ENCODE data around the gene TMEM218. TPM values are rescaled to one million over a fixed set of nuclear protein-coding genes. Genes with fewer than 3 reads are reported as not detected.

Gene TMEM218
- total and polyA plus RNA-seq, 9 donors = 22.3 to 27.1 (median 26.3) TPM

GRCh38 chr11:125148743-125149142, 37.3 kb upstream of the TMEM218 start:
- Histone ChIP-seq H3K27me3 (ENCODE audit: control insufficient read depth, insufficient read depth, low read length) (no peaks in the 10 kb centered on the region), H3K4me1 (ENCODE audit: control insufficient read depth, insufficient read depth, low read length) (peaks cover 9% of the 10 kb centered on the region), H3K9me3 (replicated peaks; ENCODE audit: control insufficient read depth, low read depth, low read length) (no peaks in the 10 kb centered on the region), H3K27ac (ENCODE audit: low read length) (no peak overlapping the region), H3K4me3 (ENCODE audit: low read length) (no peak overlapping the region), H3K36me3 (ENCODE audit: control insufficient read depth, insufficient read depth, low read length) (no peaks in the 10 kb centered on the region)
- DNase-seq = no peak
- WGBS (ENCODE audit: insufficient coverage) = 84% methylated on average over 5 of the region's 5 CpGs

DNA sequence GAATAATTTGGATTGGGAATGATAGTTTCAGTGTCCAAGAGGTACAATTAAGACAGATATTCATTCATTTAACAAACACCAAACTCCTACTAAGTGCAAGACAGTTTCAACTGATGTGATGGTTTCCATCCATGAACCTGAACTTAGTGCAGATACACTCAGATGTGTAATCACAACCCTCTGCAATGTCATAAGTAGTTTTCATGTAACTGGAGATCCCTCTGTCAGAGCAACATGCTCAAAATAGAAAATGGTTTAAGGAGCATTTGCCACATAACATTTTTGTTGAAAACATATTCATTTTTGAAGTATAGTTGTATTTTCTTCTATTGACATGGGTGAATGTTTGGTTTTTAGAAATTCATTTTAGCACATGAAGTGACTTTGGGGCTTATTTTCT, 36.6 kb upstream of the TMEM218 start:
- no peak for DNase-seq
- Histone ChIP-seq H3K27ac (ENCODE audit: low read length) (no peak overlapping the region), H3K9me3 (replicated peaks; ENCODE audit: control insufficient read depth, low read depth, low read length) (no peaks in the 10 kb centered on the region), H3K27me3 (ENCODE audit: control insufficient read depth, insufficient read depth, low read length) (no peaks in the 10 kb centered on the region), H3K4me1 (ENCODE audit: control insufficient read depth, insufficient read depth, low read length) (peaks cover 9% of the 10 kb centered on the region), H3K4me3 (ENCODE audit: low read length) (no peak overlapping the region), H3K36me3 (ENCODE audit: control insufficient read depth, insufficient read depth, low read length) (no peaks in the 10 kb centered on the region)

DNA sequence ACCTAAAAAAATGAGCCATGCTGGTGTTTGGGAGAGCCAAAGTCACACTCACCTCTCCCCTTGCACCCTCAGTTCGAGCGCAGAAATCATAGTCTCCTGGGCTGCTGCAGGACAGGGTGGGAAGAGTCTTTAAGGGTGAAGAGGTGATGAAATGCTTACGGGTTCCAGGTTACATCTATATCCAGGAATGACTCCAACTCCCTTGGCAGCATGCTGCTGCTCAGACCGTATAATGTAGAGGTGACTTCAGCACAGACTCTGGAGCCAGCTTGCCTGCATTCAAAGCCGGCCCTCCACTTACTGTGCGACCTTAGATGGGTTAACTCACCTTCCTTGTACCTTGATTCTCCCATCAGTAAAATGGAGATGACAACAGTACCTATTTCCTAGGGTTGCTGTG, 35.9 kb upstream of the TMEM218 start:
- H3K36me3 ChIP-seq (ENCODE audit: control insufficient read depth, insufficient read depth, low read length) = no peaks in the 10 kb centered on the region
- peaks cover 9% of the 10 kb centered on the region for H3K4me1 ChIP-seq (ENCODE audit: control insufficient read depth, insufficient read depth, low read length)
- H3K27ac ChIP-seq (ENCODE audit: low read length) = no peak overlapping the region
- H3K4me3 ChIP-seq (ENCODE audit: low read length) = no peak overlapping the region
- H3K9me3 ChIP-seq (replicated peaks; ENCODE audit: control insufficient read depth, low read depth, low read length) = no peaks in the 10 kb centered on the region
- no peaks in the 10 kb centered on the region for H3K27me3 ChIP-seq (ENCODE audit: control insufficient read depth, insufficient read depth, low read length)
- peak; percentile 38 for DNase-seq
- WGBS (ENCODE audit: insufficient coverage) = 20% methylated on average over 1 of the region's 6 CpGs

DNA sequence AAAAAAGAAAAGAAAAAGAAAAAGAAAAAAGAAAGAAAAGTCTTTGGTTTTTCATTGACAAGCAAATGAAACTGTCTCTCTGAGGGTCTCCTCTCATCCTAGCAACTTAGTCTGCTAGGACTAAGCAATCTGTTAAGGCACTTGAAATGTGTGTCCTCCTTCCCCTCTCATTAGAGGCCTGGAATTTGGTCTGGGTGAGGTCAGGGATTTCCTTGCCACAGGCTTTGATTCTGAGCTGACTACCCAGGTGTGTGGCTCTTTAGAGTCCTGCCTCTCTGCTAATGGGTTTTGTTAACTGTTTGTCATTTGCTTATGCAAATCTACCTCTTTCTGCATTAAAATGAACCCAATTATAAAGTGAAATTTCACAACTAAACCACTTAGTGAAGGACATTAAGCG, 34.8 kb upstream of the TMEM218 start:
- WGBS (ENCODE audit: insufficient coverage) = no CpG with 5 or more reads among the region's 1 CpG
- no peak for DNase-seq
- Histone ChIP-seq H3K4me3 (ENCODE audit: low read length) (no peak overlapping the region), H3K36me3 (ENCODE audit: control insufficient read depth, insufficient read depth, low read length) (no peaks in the 10 kb centered on the region), H3K4me1 (ENCODE audit: control insufficient read depth, insufficient read depth, low read length) (peaks cover 11% of the 10 kb centered on the region), H3K27me3 (ENCODE audit: control insufficient read depth, insufficient read depth, low read length) (no peaks in the 10 kb centered on the region), H3K9me3 (replicated peaks; ENCODE audit: control insufficient read depth, low read depth, low read length) (no peaks in the 10 kb centered on the region), H3K27ac (ENCODE audit: low read length) (no peak overlapping the region)

DNA sequence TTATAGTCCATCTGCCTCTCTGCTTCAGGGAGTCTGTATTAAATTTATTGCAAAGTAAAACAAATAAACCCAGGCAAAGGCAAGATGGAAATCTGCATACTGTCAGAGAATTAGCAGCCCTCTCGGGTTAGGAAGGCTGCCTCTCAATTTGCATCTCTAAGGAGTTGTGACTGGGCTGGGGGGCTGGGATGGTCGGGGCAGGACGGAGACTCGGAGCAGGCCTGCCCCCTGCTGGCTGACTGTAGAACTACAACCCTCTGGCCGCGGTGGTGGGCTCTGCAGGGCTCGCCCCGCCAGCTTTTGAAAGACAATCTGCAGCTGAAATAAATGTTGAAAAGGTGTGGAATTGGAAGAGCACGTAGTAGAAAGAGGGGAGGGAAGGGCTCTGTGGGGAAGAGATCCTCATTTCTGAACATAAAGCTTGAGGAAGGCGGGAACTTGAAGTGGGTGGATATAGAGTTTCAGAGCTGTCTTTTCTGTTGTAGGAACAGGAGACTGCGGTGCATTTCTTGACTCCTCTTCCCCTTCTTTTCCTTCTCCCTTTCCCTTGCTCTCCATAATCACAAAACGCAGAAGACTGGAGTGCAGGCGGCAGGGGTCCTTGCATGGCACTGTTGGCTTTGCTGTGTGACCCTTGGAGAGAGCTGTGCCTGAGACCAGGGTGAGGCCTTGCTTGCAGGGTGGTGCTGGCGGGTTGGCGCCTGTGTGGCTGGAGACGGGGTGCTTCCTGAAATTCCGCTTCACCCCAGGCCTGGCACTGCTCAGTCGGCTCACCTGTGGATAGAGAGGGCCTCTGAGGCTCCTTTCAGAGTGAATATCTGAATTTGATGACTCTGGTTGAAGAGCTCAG, 30.5 kb upstream of the TMEM218 start:
- H3K4me1 ChIP-seq (ENCODE audit: control insufficient read depth, insufficient read depth, low read length) = peaks cover 16% of the 10 kb centered on the region
- peak; percentile 37 for DNase-seq
- peaks cover 3% of the 10 kb centered on the region for H3K27me3 ChIP-seq (ENCODE audit: control insufficient read depth, insufficient read depth, low read length)
- no peaks in the 10 kb centered on the region for H3K9me3 ChIP-seq (replicated peaks; ENCODE audit: control insufficient read depth, low read depth, low read length)
- 31% methylated on average over 14 of the region's 18 CpGs for WGBS (ENCODE audit: insufficient coverage)
- no peaks in the 10 kb centered on the region for H3K36me3 ChIP-seq (ENCODE audit: control insufficient read depth, insufficient read depth, low read length)
- no peak overlapping the region for H3K4me3 ChIP-seq (ENCODE audit: low read length)
- H3K27ac ChIP-seq (ENCODE audit: low read length) = no peak overlapping the region

DNA sequence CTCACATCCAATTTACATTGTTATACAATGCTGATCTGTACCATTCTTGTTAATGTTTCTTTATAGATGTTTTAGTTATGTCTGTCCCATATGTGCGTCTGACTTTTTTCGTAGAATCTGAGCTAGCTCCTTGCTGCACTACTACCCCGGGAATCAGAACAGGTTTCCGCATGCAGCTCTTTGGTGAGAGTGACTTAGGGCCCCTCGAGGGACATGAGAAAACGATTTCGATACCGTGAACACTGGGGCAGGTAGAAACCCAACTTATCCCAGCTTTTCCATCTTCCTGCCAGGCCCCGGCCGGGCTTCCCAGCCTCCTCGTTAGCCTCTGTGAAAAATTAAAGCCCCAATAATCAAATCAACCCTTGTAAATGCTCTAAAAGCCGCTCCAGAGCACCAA, 29.8 kb upstream of the TMEM218 start:
- Histone ChIP-seq H3K4me1 (ENCODE audit: control insufficient read depth, insufficient read depth, low read length) (peaks cover 16% of the 10 kb centered on the region), H3K36me3 (ENCODE audit: control insufficient read depth, insufficient read depth, low read length) (no peaks in the 10 kb centered on the region), H3K4me3 (ENCODE audit: low read length) (no peak overlapping the region), H3K27me3 (ENCODE audit: control insufficient read depth, insufficient read depth, low read length) (peaks cover 3% of the 10 kb centered on the region), H3K27ac (ENCODE audit: low read length) (no peak overlapping the region), H3K9me3 (replicated peaks; ENCODE audit: control insufficient read depth, low read depth, low read length) (no peaks in the 10 kb centered on the region)
- no peak for DNase-seq
- WGBS (ENCODE audit: insufficient coverage) = 26% methylated on average over 7 of the region's 12 CpGs

GRCh38 chr11:125140233-125140632, 28.8 kb upstream of the TMEM218 start:
- Histone ChIP-seq H3K9me3 (replicated peaks; ENCODE audit: control insufficient read depth, low read depth, low read length) (no peaks in the 10 kb centered on the region), H3K27ac (ENCODE audit: low read length) (no peak overlapping the region), H3K4me1 (ENCODE audit: control insufficient read depth, insufficient read depth, low read length) (peaks cover 16% of the 10 kb centered on the region), H3K27me3 (ENCODE audit: control insufficient read depth, insufficient read depth, low read length) (peaks cover 3% of the 10 kb centered on the region), H3K4me3 (ENCODE audit: low read length) (no peak overlapping the region), H3K36me3 (ENCODE audit: control insufficient read depth, insufficient read depth, low read length) (no peaks in the 10 kb centered on the region)
- WGBS (ENCODE audit: insufficient coverage) = 16% methylated on average over 5 of the region's 8 CpGs
- DNase-seq = peak; percentile 41

DNA sequence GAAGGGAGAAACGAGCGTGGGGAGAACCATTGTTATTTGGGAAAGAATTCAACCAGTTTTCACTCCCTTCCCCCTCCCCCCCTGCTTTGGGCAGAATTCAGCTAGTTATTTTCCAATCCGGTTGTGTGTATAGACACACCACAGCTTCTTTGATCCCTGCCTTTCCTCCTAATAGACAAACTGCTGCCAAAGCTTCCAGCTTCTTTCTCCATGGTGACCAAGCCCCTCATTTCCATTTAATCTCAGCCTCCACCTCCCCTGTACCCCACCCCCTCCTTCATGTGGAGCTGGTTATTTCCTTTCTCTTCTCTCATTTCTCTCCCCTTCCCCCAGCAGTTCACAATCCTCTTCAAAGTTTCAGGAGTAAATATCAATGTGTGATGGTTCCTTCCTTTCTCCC, 28.4 kb upstream of the TMEM218 start:
- Histone ChIP-seq H3K4me3 (ENCODE audit: low read length) (no peak overlapping the region), H3K4me1 (ENCODE audit: control insufficient read depth, insufficient read depth, low read length) (peaks cover 16% of the 10 kb centered on the region), H3K36me3 (ENCODE audit: control insufficient read depth, insufficient read depth, low read length) (no peaks in the 10 kb centered on the region), H3K27me3 (ENCODE audit: control insufficient read depth, insufficient read depth, low read length) (peaks cover 3% of the 10 kb centered on the region), H3K9me3 (replicated peaks; ENCODE audit: control insufficient read depth, low read depth, low read length) (no peaks in the 10 kb centered on the region), H3K27ac (ENCODE audit: low read length) (no peak overlapping the region)
- WGBS (ENCODE audit: insufficient coverage) = 10% methylated on average over 1 of the region's 3 CpGs
- no peak for DNase-seq

GRCh38 chr11:125138966-125139365, 27.5 kb upstream of the TMEM218 start:
- no peaks in the 10 kb centered on the region for H3K36me3 ChIP-seq (ENCODE audit: control insufficient read depth, insufficient read depth, low read length)
- peaks cover 16% of the 10 kb centered on the region for H3K4me1 ChIP-seq (ENCODE audit: control insufficient read depth, insufficient read depth, low read length)
- WGBS (ENCODE audit: insufficient coverage) = no CpG with 5 or more reads among the region's 8 CpGs
- no peak for DNase-seq
- H3K4me3 ChIP-seq (ENCODE audit: low read length) = no peak overlapping the region
- peaks cover 3% of the 10 kb centered on the region for H3K27me3 ChIP-seq (ENCODE audit: control insufficient read depth, insufficient read depth, low read length)
- no peaks in the 10 kb centered on the region for H3K9me3 ChIP-seq (replicated peaks; ENCODE audit: control insufficient read depth, low read depth, low read length)
- no peak overlapping the region for H3K27ac ChIP-seq (ENCODE audit: low read length)

DNA sequence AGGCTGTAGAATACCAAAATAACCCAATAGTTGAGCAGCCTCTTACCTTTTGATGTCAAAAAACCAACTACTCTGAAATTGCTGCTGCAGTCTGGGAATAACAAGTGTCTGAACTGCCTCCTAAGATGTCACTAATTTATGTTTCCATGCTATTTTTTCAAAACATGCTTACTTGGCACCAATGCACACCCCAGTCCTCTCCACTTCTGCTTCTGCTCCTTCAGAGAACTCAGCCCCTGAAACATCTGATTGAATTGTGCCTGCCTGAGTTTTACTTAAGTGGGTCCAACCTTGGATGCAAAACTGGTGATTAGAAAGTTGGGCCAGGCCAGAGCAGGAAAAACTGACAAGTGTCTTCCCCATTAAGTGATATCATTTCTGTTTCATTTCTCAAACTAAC, 24.6 kb upstream of the TMEM218 start:
- H3K27ac ChIP-seq (ENCODE audit: low read length) = no peak overlapping the region

GRCh38 chr11:125132596-125132995, 21.2 kb upstream of the TMEM218 start:
- Histone ChIP-seq H3K27ac (ENCODE audit: low read length) (no peak overlapping the region), H3K36me3 (ENCODE audit: control insufficient read depth, insufficient read depth, low read length) (no peaks in the 10 kb centered on the region), H3K4me3 (ENCODE audit: low read length) (no peak overlapping the region), H3K9me3 (replicated peaks; ENCODE audit: control insufficient read depth, low read depth, low read length) (no peaks in the 10 kb centered on the region), H3K4me1 (ENCODE audit: control insufficient read depth, insufficient read depth, low read length) (no peaks in the 10 kb centered on the region), H3K27me3 (ENCODE audit: control insufficient read depth, insufficient read depth, low read length) (peaks cover 10% of the 10 kb centered on the region)
- 43% methylated on average over 3 of the region's 7 CpGs for WGBS (ENCODE audit: insufficient coverage)
- DNase-seq = no peak

More for the DNA sequence above, 24.6 kb upstream of the TMEM218 start:
- Histone ChIP-seq H3K4me1 (ENCODE audit: control insufficient read depth, insufficient read depth, low read length) (peaks cover 11% of the 10 kb centered on the region), H3K36me3 (ENCODE audit: control insufficient read depth, insufficient read depth, low read length) (no peaks in the 10 kb centered on the region), H3K9me3 (replicated peaks; ENCODE audit: control insufficient read depth, low read depth, low read length) (no peaks in the 10 kb centered on the region), H3K27me3 (ENCODE audit: control insufficient read depth, insufficient read depth, low read length) (peaks cover 8% of the 10 kb centered on the region), H3K4me3 (ENCODE audit: low read length) (no peak overlapping the region)
- DNase-seq = no peak
